Measurements from ENCODE around the gene MAN2A2. TPM values are rescaled to one million over a fixed set of nuclear protein-coding genes. Genes with fewer than 3 reads are reported as not detected.

The MAN2A2 gene
- total RNA-seq, 4 donors from 2014 or later, result 51.3 to 91.9 (median 62.2) TPM

DNA sequence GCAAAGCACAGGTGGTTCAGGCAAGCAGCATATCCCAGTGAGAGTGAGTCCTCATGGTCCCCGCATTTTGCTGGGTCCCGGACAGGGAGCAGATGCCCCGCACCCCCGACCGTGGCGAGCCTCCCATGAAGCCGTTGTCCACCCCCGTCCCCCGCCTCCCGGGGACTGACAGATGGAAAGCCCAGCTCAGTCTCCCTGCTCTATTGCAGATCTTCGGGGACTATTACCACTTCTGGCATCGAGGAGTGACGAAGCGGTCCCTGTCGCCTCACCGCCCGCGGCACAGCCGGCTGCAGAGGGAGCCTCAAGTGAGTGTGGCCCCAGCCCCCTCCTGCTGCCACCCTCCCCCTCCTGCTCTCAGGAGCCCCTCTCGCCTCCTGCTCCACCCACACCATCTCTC, 27.1 kb upstream of the MAN2A2 start:
- no peaks in the 10 kb centered on the region for H3K27me3 ChIP-seq
- peaks cover 26% of the 10 kb centered on the region for H3K4me1 ChIP-seq
- H3K9me3 ChIP-seq, result no peaks in the 10 kb centered on the region
- TF ChIP-seq EP300 (IDR thresholded peaks at IDR 0.05), result no peak
- TF ChIP-seq POLR2AphosphoS5 (IDR thresholded peaks at IDR 0.05), result no peak
- TF ChIP-seq POLR2A (IDR thresholded peaks at IDR 0.05), result no peak
- no peak for TF ChIP-seq CTCF (IDR thresholded peaks at IDR 0.05)
- 93% methylated on average over 6 of the region's 20 CpGs for WGBS
- no peak for DNase-seq (ENCODE audit: low spot score in 2 of 2)
- no peak overlapping the region for H3K4me3 ChIP-seq
- no peak overlapping the region for H3K27ac ChIP-seq
- H3K36me3 ChIP-seq, result peaks cover 58% of the 10 kb centered on the region

DNA sequence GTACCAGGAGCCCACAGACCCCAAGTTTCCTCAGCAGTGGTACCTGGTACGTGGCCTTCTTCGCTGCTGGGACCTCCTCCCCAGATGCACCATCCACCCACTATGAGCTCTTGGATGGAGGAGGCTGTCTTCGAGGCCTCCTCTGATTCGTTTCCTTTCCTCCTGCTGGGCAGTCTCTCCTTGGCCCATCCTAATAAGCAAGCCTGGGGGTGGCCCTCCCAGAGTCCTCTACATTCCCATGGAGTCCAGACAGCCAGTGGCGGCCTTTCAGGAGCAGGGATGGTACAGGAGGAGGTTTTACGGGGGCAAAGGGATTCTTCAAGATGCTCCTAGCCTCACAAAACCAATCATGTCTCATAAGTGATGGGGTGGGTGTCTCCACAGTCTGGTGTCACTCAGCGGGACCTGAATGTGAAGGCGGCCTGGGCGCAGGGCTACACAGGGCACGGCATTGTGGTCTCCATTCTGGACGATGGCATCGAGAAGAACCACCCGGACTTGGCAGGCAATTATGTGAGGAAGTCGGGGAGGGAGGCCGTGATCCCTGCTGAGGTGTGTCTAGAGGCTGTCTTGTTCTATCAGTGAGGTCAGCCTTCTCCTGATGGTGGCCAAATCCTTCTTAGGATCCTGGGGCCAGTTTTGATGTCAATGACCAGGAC, 26.5 kb upstream of the MAN2A2 start:
- Histone ChIP-seq H3K27me3 (no peaks in the 10 kb centered on the region), H3K4me3 (no peak overlapping the region), H3K27ac (no peak overlapping the region), H3K36me3 (peaks cover 64% of the 10 kb centered on the region), H3K4me1 (peaks cover 26% of the 10 kb centered on the region), H3K9me3 (no peaks in the 10 kb centered on the region)
- WGBS, result 93% methylated on average over 15 of the region's 15 CpGs
- no peak for DNase-seq (ENCODE audit: low spot score in 2 of 2)
- TF ChIP-seq POLR2AphosphoS5 (IDR thresholded peaks at IDR 0.05) (no peak), CTCF (IDR thresholded peaks at IDR 0.05) (no peak), EP300 (IDR thresholded peaks at IDR 0.05) (no peak), POLR2A (IDR thresholded peaks at IDR 0.05) (no peak)

DNA sequence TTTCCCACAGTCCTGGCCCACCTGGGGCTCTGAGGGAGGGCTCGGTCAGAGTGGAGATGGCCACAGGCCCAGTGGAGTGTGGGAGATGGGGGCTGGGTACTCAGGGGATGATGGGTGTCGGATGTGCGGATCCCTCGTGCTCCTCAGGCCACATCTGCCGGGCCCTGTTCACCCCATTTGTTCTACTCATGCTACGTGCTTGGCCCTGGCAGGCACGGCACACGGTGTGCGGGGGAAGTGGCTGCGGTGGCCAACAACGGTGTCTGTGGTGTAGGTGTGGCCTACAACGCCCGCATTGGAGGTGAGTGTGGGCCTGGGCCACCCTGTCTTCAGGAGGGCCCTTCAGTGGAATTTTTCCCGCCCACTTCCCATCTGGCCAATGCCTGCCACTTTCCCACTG, 25.8 kb upstream of the MAN2A2 start:
- Histone ChIP-seq H3K27ac (no peak overlapping the region), H3K27me3 (no peaks in the 10 kb centered on the region), H3K4me1 (peaks cover 23% of the 10 kb centered on the region), H3K9me3 (no peaks in the 10 kb centered on the region), H3K36me3 (peaks cover 71% of the 10 kb centered on the region), H3K4me3 (no peak overlapping the region)
- TF ChIP-seq EP300 (IDR thresholded peaks at IDR 0.05) (no peak), POLR2AphosphoS5 (IDR thresholded peaks at IDR 0.05) (no peak), CTCF (IDR thresholded peaks at IDR 0.05) (no peak), POLR2A (IDR thresholded peaks at IDR 0.05) (no peak)
- no peak for DNase-seq (ENCODE audit: low spot score in 2 of 2)
- WGBS, result 92% methylated on average over 11 of the region's 14 CpGs

- H3K36me3 ChIP-seq, result peaks cover 73% of the 10 kb centered on the region
- H3K27ac ChIP-seq, result no peak overlapping the region
- H3K4me1 ChIP-seq, result peaks cover 19% of the 10 kb centered on the region
- no peaks in the 10 kb centered on the region for H3K27me3 ChIP-seq
- DNase-seq (ENCODE audit: low spot score in 2 of 2), result no peak
- 94% methylated on average over 4 of the region's 14 CpGs for WGBS
- TF ChIP-seq POLR2AphosphoS5 (IDR thresholded peaks at IDR 0.05) (no peak), CTCF (IDR thresholded peaks at IDR 0.05) (no peak)
- no peaks in the 10 kb centered on the region for H3K9me3 ChIP-seq
- H3K4me3 ChIP-seq, result no peak overlapping the region
Observed at GRCh38 chr15:90877996-90878395, 25.1 kb upstream of the MAN2A2 start.

DNA sequence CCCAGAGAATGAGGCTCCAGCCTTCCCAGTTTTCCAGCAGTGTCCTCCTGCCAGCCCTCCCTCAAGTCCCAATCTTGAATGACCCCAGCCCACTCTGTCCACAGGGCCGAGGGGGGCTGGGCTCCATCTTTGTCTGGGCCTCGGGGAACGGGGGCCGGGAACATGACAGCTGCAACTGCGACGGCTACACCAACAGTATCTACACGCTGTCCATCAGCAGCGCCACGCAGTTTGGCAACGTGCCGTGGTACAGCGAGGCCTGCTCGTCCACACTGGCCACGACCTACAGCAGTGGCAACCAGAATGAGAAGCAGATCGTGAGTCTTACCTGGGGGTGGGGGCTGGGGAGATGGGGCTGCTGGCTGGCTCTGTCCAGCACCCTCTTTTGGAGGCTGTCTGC, 24.4 kb upstream of the MAN2A2 start:
- no peaks in the 10 kb centered on the region for H3K9me3 ChIP-seq
- TF ChIP-seq POLR2A (IDR thresholded peaks at IDR 0.05), result no peak
- WGBS, result 94% methylated on average over 13 of the region's 15 CpGs
- H3K27ac ChIP-seq, result no peak overlapping the region
- H3K27me3 ChIP-seq, result no peaks in the 10 kb centered on the region
- no peak for DNase-seq (ENCODE audit: low spot score in 2 of 2)
- H3K36me3 ChIP-seq, result peaks cover 73% of the 10 kb centered on the region
- H3K4me1 ChIP-seq, result peaks cover 19% of the 10 kb centered on the region
- no peak overlapping the region for H3K4me3 ChIP-seq
